Body of pancreas (tissue), 4 donors: ENCODE data around the gene PFKFB4. TPM values are rescaled to one million over a fixed set of nuclear protein-coding genes. Genes with fewer than 3 reads are reported as not detected.

ENCODE experiments used
- ATAC-seq: fragments of 150-250 bp; one replicate; pipeline ENCODE4 v1.9.1; 2016
- DNase-seq, 4 donors: peaks; one replicate each; pipeline ENCODE4 v3.0.0-alpha.2; 2019
- H3K27ac ChIP-seq, 4 donors: fragments of 200-600 bp; sonication (generic); 1 replicate in 3 of 4; 2 replicates in 1 of 4; pipeline versions ENCODE4 v1.5.1 to v1.6.1; 2016 to 2019; ENCODE audit warnings: mild to moderate bottlenecking in 1 of 4, mixed read lengths in 1 of 4, moderate library complexity in 1 of 4
- H3K27me3 ChIP-seq, 2 donors: fragments of 200-600 bp; sonication (generic); one replicate each; pipeline ENCODE4 v1.6.0; 2016; ENCODE audit warnings: mild to moderate bottlenecking in 1 of 2
- H3K36me3 ChIP-seq, 2 donors: fragments of 200-600 bp; sonication (generic); replicated peaks in 1 of 2; 2 replicates each; pipeline ENCODE4 v1.5.1; 2016; ENCODE audit warnings: low read depth in 2 of 2; ENCODE audit not compliant: insufficient read depth in 1 of 2
- H3K4me1 ChIP-seq: fragments of 200-600 bp; sonication (generic); one replicate; pipeline ENCODE4 v1.6.0; 2016
- H3K4me3 ChIP-seq, 2 donors: fragments of 200-600 bp; sonication (generic); 1 replicate in 1 of 2; 2 replicates in 1 of 2; pipeline ENCODE4 v1.5.1; 2016 to 2019
- H3K9me3 ChIP-seq, 3 donors: fragments of 200-600 bp; sonication (generic); 1 replicate in 2 of 3; 2 replicates in 1 of 3; pipeline ENCODE4 v1.5.1; 2016
- CTCF ChIP-seq, 7 experiments: fragments of 450-650 bp in 4 of 7; fragments of 200-600 bp in 3 of 7; sonication (generic) in 3 of 7; IDR thresholded peaks; one replicate each; pipeline ENCODE4 v1.5.1; 2016 to 2019; ENCODE audit warnings: antibody characterized with exemption in 7 of 7
- POLR2A ChIP-seq, 3 donors: fragments of 450-650 bp; IDR thresholded peaks; one replicate each; pipeline ENCODE4 v1.6.1; 2016; ENCODE audit warnings: antibody characterized with exemption in 3 of 3, mild to moderate bottlenecking in 2 of 3
- WGBS, 2 donors: methylation state at CpG; one replicate each; pipeline ENCODE4 v1.1.5; 2017; 5-methylcytosine and 5-hydroxymethylcytosine counted together
- intact Hi-C: fragments of 100-400 bp; cut with DNase I; formaldehyde crosslinking; loops from one replicate; pipeline ENCODE4 v1.15.1; 2023
- total RNA-seq, 2 donors: library from RNA; depleted of rRNA; stranded (reverse); fragments of >200 nt; gene quantifications; one replicate each; pipeline ENCODE4 v1.1.0, GENCODE V29; 2016

PFKFB4 gene
- total RNA-seq, 2 donors from 2014 or later, result 8.9 to 11.4 TPM

GRCh38 chr3:48538451-48538850 lies 18.2 kb downstream of the PFKFB4 start:
- no peak overlapping the region for H3K27ac ChIP-seq
- no peaks in the 10 kb centered on the region for H3K9me3 ChIP-seq
- no peaks in the 10 kb centered on the region for H3K27me3 ChIP-seq
- DNase-seq, result no peak
- TF ChIP-seq CTCF (IDR thresholded peaks at IDR 0.05) (no peak), POLR2A (IDR thresholded peaks at IDR 0.05) (no peak)
- no peaks in the 10 kb centered on the region for H3K4me1 ChIP-seq
- no peak overlapping the region for H3K4me3 ChIP-seq
- H3K36me3 ChIP-seq, result peaks cover 0 to 13% of the 10 kb centered on the region in 2 donors
- ATAC-seq, result no peak
- 93% methylated on average over 12 of the region's 12 CpGs for WGBS, 2 donors
- intact Hi-C loops, result no loop called here

DNA sequence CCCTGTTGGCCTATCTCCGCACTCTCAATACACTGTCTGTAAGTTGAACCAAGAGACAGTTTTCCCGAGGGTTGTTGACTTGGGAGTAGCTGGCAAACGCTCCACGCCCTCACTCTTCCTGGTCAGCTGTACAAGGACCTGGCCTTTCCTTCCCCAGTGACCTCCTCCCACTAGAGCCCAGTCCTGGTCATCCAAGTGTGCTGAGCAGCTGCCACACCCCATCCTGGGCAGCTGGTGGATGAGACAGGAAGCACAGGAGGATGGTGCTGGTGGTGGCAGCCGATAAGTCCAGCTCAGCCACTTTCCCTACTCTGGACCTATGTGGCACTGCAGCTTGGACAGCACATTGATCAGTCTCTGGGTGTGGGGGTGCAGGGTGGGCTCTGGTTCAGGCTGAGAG lies 19.8 kb downstream of the PFKFB4 start:
- TF ChIP-seq CTCF (IDR thresholded peaks at IDR 0.05) (no peak), POLR2A (IDR thresholded peaks at IDR 0.05) (no peak)
- Histone ChIP-seq H3K9me3 (no peaks in the 10 kb centered on the region), H3K4me1 (no peaks in the 10 kb centered on the region), H3K27me3 (no peaks in the 10 kb centered on the region), H3K4me3 (no peak overlapping the region), H3K36me3 (peaks cover 0 to 13% of the 10 kb centered on the region in 2 donors), H3K27ac (no peak overlapping the region)
- no peak for ATAC-seq
- intact Hi-C loops, result no loop called here
- 82 to 83% methylated on average over 4 to 5 of the region's 5 CpGs for WGBS, 2 donors
- DNase-seq, result no peak

GRCh38 chr3:48536116-48536515 lies 20.5 kb downstream of the PFKFB4 start:
- Histone ChIP-seq H3K4me3 (no peak overlapping the region), H3K4me1 (no peaks in the 10 kb centered on the region), H3K9me3 (no peaks in the 10 kb centered on the region), H3K27me3 (no peaks in the 10 kb centered on the region), H3K36me3 (peaks cover 0 to 13% of the 10 kb centered on the region in 2 donors), H3K27ac (no peak overlapping the region)
- ATAC-seq, result no peak
- TF ChIP-seq POLR2A (IDR thresholded peaks at IDR 0.05) (no peak), CTCF (IDR thresholded peaks at IDR 0.05) (no peak)
- whole genome bisulfite sequencing, 2 donors, result 89 to 90% methylated on average over 18 to 19 of the region's 19 CpGs
- intact Hi-C loops, result no loop called here
- no peak for DNase-seq

DNA sequence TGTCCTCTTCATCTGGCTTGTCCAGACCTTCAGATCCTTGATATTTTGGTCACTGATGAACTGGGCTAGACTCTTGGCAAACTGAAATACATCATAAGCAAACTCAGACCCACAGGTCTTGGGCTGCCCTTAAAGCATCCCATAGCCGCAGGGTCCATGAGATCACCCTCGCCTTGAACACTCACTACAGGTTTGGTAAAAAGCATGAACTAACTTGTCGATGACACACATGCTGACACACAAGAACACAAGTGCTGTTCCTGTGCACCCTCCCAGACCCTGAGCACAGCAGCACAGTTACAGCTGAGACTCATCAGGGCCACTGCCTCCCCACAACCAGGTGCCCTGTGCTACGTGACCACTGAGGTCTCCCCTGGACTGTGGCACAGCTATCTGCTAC lies 21.0 kb downstream of the PFKFB4 start:
- ATAC-seq, result no peak

More for the DNA sequence above, 21.0 kb downstream of the PFKFB4 start:
- H3K4me1 ChIP-seq, result no peaks in the 10 kb centered on the region
- TF ChIP-seq CTCF (IDR thresholded peaks at IDR 0.05) (no peak), POLR2A (IDR thresholded peaks at IDR 0.05) (no peak)
- WGBS, 2 donors, result 90 to 100% methylated on average over 1 to 4 of the region's 4 CpGs
- H3K27me3 ChIP-seq, result no peaks in the 10 kb centered on the region
- no peak for DNase-seq
- no peak overlapping the region for H3K4me3 ChIP-seq
- H3K27ac ChIP-seq, result no peak overlapping the region
- intact Hi-C loops, result no loop called here
- no peaks in the 10 kb centered on the region for H3K9me3 ChIP-seq
- H3K36me3 ChIP-seq, result peaks cover 0 to 13% of the 10 kb centered on the region in 2 donors
